ENCODE measurements around the gene SPRED1. TPM values are rescaled to one million over a fixed set of nuclear protein-coding genes. Genes with fewer than 3 reads are reported as not detected.

The SPRED1 gene
- total RNA-seq, 1 donor from 2014 or later, result 29.3 TPM

DNA sequence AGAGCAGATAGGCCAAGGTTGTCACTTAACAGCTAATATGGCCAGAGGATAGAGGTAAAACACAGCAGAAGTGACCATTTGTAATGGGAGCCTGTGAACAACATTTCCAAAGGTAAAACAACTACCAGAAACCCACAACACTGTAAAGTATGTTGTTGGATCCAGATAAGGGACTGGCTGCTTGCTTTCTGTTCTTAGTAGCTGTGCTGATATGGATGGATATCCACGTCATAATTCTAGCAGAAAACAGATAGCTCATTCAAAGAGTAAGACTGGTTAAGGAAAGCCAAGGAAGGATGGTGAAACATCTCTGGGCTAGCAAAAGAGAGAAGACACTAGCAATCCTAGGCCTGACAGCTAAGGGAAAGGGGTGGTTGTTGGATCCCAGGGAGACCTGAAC is 36.9 kb upstream of the SPRED1 start:
- TF ChIP-seq, protein P1, sequence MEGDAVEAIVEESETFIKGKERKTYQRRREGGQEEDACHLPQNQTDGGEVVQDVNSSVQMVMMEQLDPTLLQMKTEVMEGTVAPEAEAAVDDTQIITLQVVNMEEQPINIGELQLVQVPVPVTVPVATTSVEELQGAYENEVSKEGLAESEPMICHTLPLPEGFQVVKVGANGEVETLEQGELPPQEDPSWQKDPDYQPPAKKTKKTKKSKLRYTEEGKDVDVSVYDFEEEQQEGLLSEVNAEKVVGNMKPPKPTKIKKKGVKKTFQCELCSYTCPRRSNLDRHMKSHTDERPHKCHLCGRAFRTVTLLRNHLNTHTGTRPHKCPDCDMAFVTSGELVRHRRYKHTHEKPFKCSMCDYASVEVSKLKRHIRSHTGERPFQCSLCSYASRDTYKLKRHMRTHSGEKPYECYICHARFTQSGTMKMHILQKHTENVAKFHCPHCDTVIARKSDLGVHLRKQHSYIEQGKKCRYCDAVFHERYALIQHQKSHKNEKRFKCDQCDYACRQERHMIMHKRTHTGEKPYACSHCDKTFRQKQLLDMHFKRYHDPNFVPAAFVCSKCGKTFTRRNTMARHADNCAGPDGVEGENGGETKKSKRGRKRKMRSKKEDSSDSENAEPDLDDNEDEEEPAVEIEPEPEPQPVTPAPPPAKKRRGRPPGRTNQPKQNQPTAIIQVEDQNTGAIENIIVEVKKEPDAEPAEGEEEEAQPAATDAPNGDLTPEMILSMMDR (IDR thresholded peaks at IDR 0.05; ENCODE audit: unreplicated experiment), result no peak
- no peak for DNase-seq (ENCODE audit: low spot score)
- H3K27me3 Mint-ChIP-seq (ENCODE audit: unreplicated experiment), result no peaks in the 10 kb centered on the region
- no peak overlapping the region for H3K4me3 Mint-ChIP-seq (ENCODE audit: unreplicated experiment)
- peaks cover 6% of the 10 kb centered on the region for H3K4me1 Mint-ChIP-seq (ENCODE audit: unreplicated experiment)
- H3K36me3 Mint-ChIP-seq (ENCODE audit: low read depth, unreplicated experiment), result no peaks in the 10 kb centered on the region
- H3K27ac Mint-ChIP-seq (ENCODE audit: unreplicated experiment), result no peak overlapping the region
- H3K9me3 Mint-ChIP-seq (ENCODE audit: unreplicated experiment), result no peaks in the 10 kb centered on the region

GRCh38 chr15:38216763-38217162 is 35.9 kb upstream of the SPRED1 start:
- TF ChIP-seq, protein P1 (IDR thresholded peaks at IDR 0.05; ENCODE audit: unreplicated experiment), result no peak
- H3K27ac Mint-ChIP-seq (ENCODE audit: unreplicated experiment), result no peak overlapping the region
- H3K36me3 Mint-ChIP-seq (ENCODE audit: low read depth, unreplicated experiment), result no peaks in the 10 kb centered on the region
- no peaks in the 10 kb centered on the region for H3K9me3 Mint-ChIP-seq (ENCODE audit: unreplicated experiment)
- DNase-seq (ENCODE audit: low spot score), result no peak
- H3K27me3 Mint-ChIP-seq (ENCODE audit: unreplicated experiment), result no peaks in the 10 kb centered on the region
- H3K4me1 Mint-ChIP-seq (ENCODE audit: unreplicated experiment), result peaks cover 6% of the 10 kb centered on the region
- no peak overlapping the region for H3K4me3 Mint-ChIP-seq (ENCODE audit: unreplicated experiment)

GRCh38 chr15:38217191-38217595 is 35.4 kb upstream of the SPRED1 start:
- no peak for DNase-seq (ENCODE audit: low spot score)
- Mint-ChIP-seq H3K36me3 (ENCODE audit: low read depth, unreplicated experiment) (no peaks in the 10 kb centered on the region), H3K27me3 (ENCODE audit: unreplicated experiment) (no peaks in the 10 kb centered on the region), H3K4me1 (ENCODE audit: unreplicated experiment) (peaks cover 6% of the 10 kb centered on the region), H3K4me3 (ENCODE audit: unreplicated experiment) (no peak overlapping the region), H3K9me3 (ENCODE audit: unreplicated experiment) (no peaks in the 10 kb centered on the region), H3K27ac (ENCODE audit: unreplicated experiment) (no peak overlapping the region)
- TF ChIP-seq, protein P1 (IDR thresholded peaks at IDR 0.05; ENCODE audit: unreplicated experiment), result no peak

- Mint-ChIP-seq H3K9me3 (ENCODE audit: unreplicated experiment) (no peaks in the 10 kb centered on the region), H3K4me3 (ENCODE audit: unreplicated experiment) (no peak overlapping the region), H3K36me3 (ENCODE audit: low read depth, unreplicated experiment) (no peaks in the 10 kb centered on the region), H3K27ac (ENCODE audit: unreplicated experiment) (no peak overlapping the region), H3K27me3 (ENCODE audit: unreplicated experiment) (no peaks in the 10 kb centered on the region), H3K4me1 (ENCODE audit: unreplicated experiment) (peaks cover 3% of the 10 kb centered on the region)
- DNase-seq (ENCODE audit: low spot score), result no peak
- TF ChIP-seq, protein P1 (IDR thresholded peaks at IDR 0.05; ENCODE audit: unreplicated experiment), result no peak
Observed at GRCh38 chr15:38217788-38218609, 34.6 kb upstream of the SPRED1 start.

DNA sequence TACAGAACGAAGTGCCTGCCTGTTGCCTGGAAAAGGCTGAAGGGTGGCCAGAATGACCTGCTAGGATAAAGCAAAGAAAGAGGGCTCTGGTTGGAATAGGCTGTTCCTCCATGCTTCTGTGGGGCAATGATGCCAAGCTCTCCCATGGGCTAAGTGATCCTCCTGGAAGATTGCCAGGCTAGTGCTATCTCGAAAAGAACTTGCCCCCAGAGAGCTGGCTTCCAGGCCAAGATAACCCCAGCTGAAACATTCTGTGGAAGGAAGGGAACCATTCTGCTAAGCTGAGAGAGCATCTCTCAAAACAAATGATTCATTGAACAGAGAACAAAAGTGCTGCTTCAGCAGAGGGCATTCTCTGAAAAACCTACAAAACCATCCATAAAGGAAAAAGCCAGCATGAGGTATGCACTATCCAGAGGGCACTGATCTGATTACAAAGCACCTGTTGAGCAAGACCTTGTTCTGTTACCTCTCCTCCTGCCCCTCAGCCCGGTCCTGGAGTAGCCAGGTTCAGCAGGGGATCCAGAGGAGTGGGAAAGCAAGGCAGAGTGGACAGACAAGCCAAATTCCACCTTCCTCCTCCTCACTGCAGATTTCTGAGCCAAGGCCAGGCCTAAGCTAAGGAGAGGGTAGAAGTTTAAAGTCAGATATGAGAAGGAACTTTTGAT is 31.9 kb upstream of the SPRED1 start:
- TF ChIP-seq, protein P1 (IDR thresholded peaks at IDR 0.05; ENCODE audit: unreplicated experiment), result no peak
- DNase-seq (ENCODE audit: low spot score), result no peak

More for the DNA sequence above, 31.9 kb upstream of the SPRED1 start:
- no peaks in the 10 kb centered on the region for H3K27me3 Mint-ChIP-seq (ENCODE audit: unreplicated experiment)
- no peaks in the 10 kb centered on the region for H3K36me3 Mint-ChIP-seq (ENCODE audit: low read depth, unreplicated experiment)
- no peak overlapping the region for H3K4me3 Mint-ChIP-seq (ENCODE audit: unreplicated experiment)
- H3K4me1 Mint-ChIP-seq (ENCODE audit: unreplicated experiment), result peaks cover 3% of the 10 kb centered on the region
- H3K9me3 Mint-ChIP-seq (ENCODE audit: unreplicated experiment), result no peaks in the 10 kb centered on the region
- H3K27ac Mint-ChIP-seq (ENCODE audit: unreplicated experiment), result no peak overlapping the region
